C4-2B (cell line): ENCODE results near the gene NSUN6.

Experiments used
- ZFX ChIP-seq: fragments of 450-650 bp; IDR thresholded peaks from 2 replicates; pipeline ENCODE4 v1.6.1; 2017
- TF ChIP-seq, protein P1 (sequence below): fragments of 450-650 bp; conservative IDR thresholded peaks from 2 replicates; pipeline ENCODE4 v1.5.1; 2017; ENCODE audit warnings: mild to moderate bottlenecking

DNA sequence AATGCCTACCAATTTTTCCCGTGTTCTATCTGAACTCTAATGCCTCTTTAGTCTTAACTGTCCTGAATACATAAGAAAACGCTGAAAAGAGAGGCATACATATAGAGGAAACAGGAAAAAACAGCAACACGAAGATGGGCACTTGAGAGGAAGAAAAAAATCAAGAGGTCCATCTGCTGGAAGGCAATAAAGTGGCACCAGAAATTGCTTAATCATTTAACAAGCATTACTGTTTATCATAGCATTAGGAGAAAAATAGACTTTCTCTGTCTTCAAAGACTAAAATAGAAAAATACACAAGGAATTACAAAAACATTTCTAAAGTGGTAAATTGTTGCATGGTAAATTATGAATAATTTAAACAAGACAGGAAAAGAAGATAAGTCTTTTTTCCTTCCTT lies 35.0 kb downstream of the NSUN6 start:
- TF ChIP-seq, protein P1, sequence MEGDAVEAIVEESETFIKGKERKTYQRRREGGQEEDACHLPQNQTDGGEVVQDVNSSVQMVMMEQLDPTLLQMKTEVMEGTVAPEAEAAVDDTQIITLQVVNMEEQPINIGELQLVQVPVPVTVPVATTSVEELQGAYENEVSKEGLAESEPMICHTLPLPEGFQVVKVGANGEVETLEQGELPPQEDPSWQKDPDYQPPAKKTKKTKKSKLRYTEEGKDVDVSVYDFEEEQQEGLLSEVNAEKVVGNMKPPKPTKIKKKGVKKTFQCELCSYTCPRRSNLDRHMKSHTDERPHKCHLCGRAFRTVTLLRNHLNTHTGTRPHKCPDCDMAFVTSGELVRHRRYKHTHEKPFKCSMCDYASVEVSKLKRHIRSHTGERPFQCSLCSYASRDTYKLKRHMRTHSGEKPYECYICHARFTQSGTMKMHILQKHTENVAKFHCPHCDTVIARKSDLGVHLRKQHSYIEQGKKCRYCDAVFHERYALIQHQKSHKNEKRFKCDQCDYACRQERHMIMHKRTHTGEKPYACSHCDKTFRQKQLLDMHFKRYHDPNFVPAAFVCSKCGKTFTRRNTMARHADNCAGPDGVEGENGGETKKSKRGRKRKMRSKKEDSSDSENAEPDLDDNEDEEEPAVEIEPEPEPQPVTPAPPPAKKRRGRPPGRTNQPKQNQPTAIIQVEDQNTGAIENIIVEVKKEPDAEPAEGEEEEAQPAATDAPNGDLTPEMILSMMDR, result peak; percentile 27
- no peak for TF ChIP-seq ZFX
